ENCODE results near the gene NXN. TPM values are rescaled to one million over a fixed set of nuclear protein-coding genes. Genes with fewer than 3 reads are reported as not detected.
"Not testable (repeated sequence)": the region's sequence is repeated elsewhere in the genome, so short reads cannot be mapped to it uniquely, and the experiment has no call there.

NXN gene
- total RNA-seq, 6 donors from 2014 or later, result 32.4 to 63.1 (median 52.2) TPM

- ATAC-seq (ENCODE audit: low FRiP score in 2 of 2) (peak in 1 of 2 donors; percentile 57), DNase-seq (no peak)
- H3K9me3 ChIP-seq, result no peaks in the 10 kb centered on the region
- H3K27me3 ChIP-seq, result no peaks in the 10 kb centered on the region
- no peaks in the 10 kb centered on the region for H3K36me3 ChIP-seq
- no peak overlapping the region for H3K4me3 ChIP-seq
- peak overlapping the region in 3 of 4 donors; percentile 29 to 60 (median 38) for H3K27ac ChIP-seq
- no peak for TF ChIP-seq EP300 (IDR thresholded peaks at IDR 0.05)
- TF ChIP-seq POLR2AphosphoS5 (IDR thresholded peaks at IDR 0.05), result no peak
- TF ChIP-seq POLR2A (IDR thresholded peaks at IDR 0.05), result no peak
- no peak for TF ChIP-seq CTCF (IDR thresholded peaks at IDR 0.05)
- peaks cover 0 to 10% (median 1%) of the 10 kb centered on the region in 4 donors for H3K4me1 ChIP-seq
- 65 to 73% methylated on average over 28 to 30 of the region's 30 CpGs for WGBS, 2 donors
Observed at GRCh38 chr17:869567-870525, 109.7 kb downstream of the NXN start.

- WGBS, 2 donors, result 40 to 60% methylated on average over 1 to 7 of the region's 7 CpGs
- DNase-seq (no peak), ATAC-seq (ENCODE audit: low FRiP score in 2 of 2) (peak; percentile 48 to 94)
Observed at GRCh38 chr17:869086-869485, 110.5 kb downstream of the NXN start.

GRCh38 chr17:867896-868489, 111.6 kb downstream of the NXN start:
- no peak for TF ChIP-seq EP300 (IDR thresholded peaks at IDR 0.05)
- TF ChIP-seq POLR2A (IDR thresholded peaks at IDR 0.05), result no peak
- TF ChIP-seq POLR2AphosphoS5 (IDR thresholded peaks at IDR 0.05), result no peak
- TF ChIP-seq CTCF (IDR thresholded peaks at IDR 0.05), result no peak
- ATAC-seq (ENCODE audit: low FRiP score in 2 of 2) (no peak), DNase-seq (no peak)
- peaks cover 0 to 10% (median 1%) of the 10 kb centered on the region in 4 donors for H3K4me1 ChIP-seq
- H3K27ac ChIP-seq, result peak overlapping the region in 1 of 4 donors; percentile 38
- no peaks in the 10 kb centered on the region for H3K27me3 ChIP-seq
- H3K4me3 ChIP-seq, result no peak overlapping the region
- H3K9me3 ChIP-seq, result no peaks in the 10 kb centered on the region
- H3K36me3 ChIP-seq, result no peaks in the 10 kb centered on the region
- 85 to 87% methylated on average over 12 to 13 of the region's 13 CpGs for WGBS, 2 donors

More at GRCh38 chr17:869086-869485, 110.5 kb downstream of the NXN start:
- Histone ChIP-seq H3K27ac (peak overlapping the region; percentile 12 to 60 (median 34)), H3K9me3 (no peaks in the 10 kb centered on the region), H3K36me3 (no peaks in the 10 kb centered on the region), H3K4me1 (peaks cover 0 to 10% (median 1%) of the 10 kb centered on the region in 4 donors), H3K4me3 (no peak overlapping the region), H3K27me3 (no peaks in the 10 kb centered on the region)
- TF ChIP-seq EP300 (IDR thresholded peaks at IDR 0.05) (peak in 1 of 4 donors; percentile 18), POLR2AphosphoS5 (IDR thresholded peaks at IDR 0.05) (peak in 1 of 2 donors; percentile 60), CTCF (IDR thresholded peaks at IDR 0.05) (no peak), POLR2A (IDR thresholded peaks at IDR 0.05) (no peak)

GRCh38 chr17:867238-867637, 112.3 kb downstream of the NXN start:
- ATAC-seq (ENCODE audit: low FRiP score in 2 of 2); H3K27ac ChIP-seq: not testable (repeated sequence)
- 84 to 89% methylated on average over 3 to 5 of the region's 10 CpGs for WGBS, 2 donors

GRCh38 chr17:866568-867103, 112.9 kb downstream of the NXN start:
- Histone ChIP-seq H3K36me3 (no peaks in the 10 kb centered on the region), H3K4me3 (no peak overlapping the region), H3K27ac (no peak overlapping the region), H3K27me3 (no peaks in the 10 kb centered on the region), H3K4me1 (peaks cover 0 to 10% (median 1%) of the 10 kb centered on the region in 4 donors), H3K9me3 (no peaks in the 10 kb centered on the region)
- ATAC-seq (ENCODE audit: low FRiP score in 2 of 2) (no peak), DNase-seq (no peak)
- 73 to 86% methylated on average over 3 to 9 of the region's 9 CpGs for WGBS, 2 donors
- TF ChIP-seq POLR2AphosphoS5 (IDR thresholded peaks at IDR 0.05) (no peak), CTCF (IDR thresholded peaks at IDR 0.05) (no peak), EP300 (IDR thresholded peaks at IDR 0.05) (no peak), POLR2A (IDR thresholded peaks at IDR 0.05) (no peak)

More at GRCh38 chr17:867238-867637, 112.3 kb downstream of the NXN start:
- H3K36me3 ChIP-seq, DNase-seq, H3K27me3 ChIP-seq, H3K4me1 ChIP-seq, H3K9me3 ChIP-seq, H3K4me3 ChIP-seq: not testable (repeated sequence)

Data from upper lobe of left lung (tissue), 6 donors.